ENCODE data around the gene COL4A5. TPM values are rescaled to one million over a fixed set of nuclear protein-coding genes. Genes with fewer than 3 reads are reported as not detected.

The COL4A5 gene
- total and polyA plus RNA-seq, 2 donors (not counting 3 experiments of a cell fraction or from before 2014, with no cell fraction given), result 15.4 to 28.8 TPM

- Histone ChIP-seq H2AFZ (ENCODE audit: low read depth, low read length) (peak overlapping the region; percentile 83), H3K9me3 (replicated peaks; ENCODE audit: control insufficient read depth, insufficient read depth, low read length) (no peaks in the 10 kb centered on the region), H4K20me1 (replicated peaks; ENCODE audit: control insufficient read depth, extremely low read depth, insufficient read depth, low read length) (no peaks in the 10 kb centered on the region), H3K9ac (replicated peaks; ENCODE audit: extremely low read depth, insufficient read depth, low read length) (no peak overlapping the region), H3K36me3 (ENCODE audit: control insufficient read depth in 2 of 2, extremely low read depth in 1 of 2, insufficient read depth in 2 of 2, low read length in 2 of 2) (no peaks in the 10 kb centered on the region), H3K27me3 (ENCODE audit: control insufficient read depth in 2 of 2, insufficient read depth in 2 of 2, low read length in 2 of 2) (peaks cover 49 to 66% of the 10 kb centered on the region in 2 experiments), H3K79me2 (ENCODE audit: control insufficient read depth, insufficient read depth, low read length) (no peaks in the 10 kb centered on the region), H3K9me1 (replicated peaks; ENCODE audit: control insufficient read depth, extremely low read depth, insufficient read depth, low read length) (no peaks in the 10 kb centered on the region), H3K4me3 (replicated peaks in 1 of 3; ENCODE audit: insufficient read depth in 1 of 3, low read depth in 1 of 3, low read length in 3 of 3) (peak overlapping the region in 2 of 3 experiments; percentile 31 to 48), H3K4me2 (ENCODE audit: insufficient read depth, low read length) (peak overlapping the region; percentile 64), H3K27ac (ENCODE audit: insufficient read depth, low read depth, low read length) (no peak overlapping the region), H3K4me1 (ENCODE audit: control insufficient read depth, extremely low read depth, insufficient read depth, low read length) (peaks cover 4% of the 10 kb centered on the region)
- no peak for FAIRE-seq
- intact Hi-C loops (cut with micrococcal nuclease), result loop anchor here (5.0 kb wide), 1 partner anchor 966 kb away; no protein-coding TSS in a partner anchor
- CTCF ChIA-PET, result interaction anchor here (1.5 kb wide), 1 partner anchor 12 kb away, joined by 4 read pairs; no protein-coding TSS in a partner anchor
- DNase-seq (ENCODE audit: low read depth, low spot score), result peak; percentile 7
- BruUV-seq (replicated peaks), result no TSS peak
- POLR2A ChIA-PET, result no interaction called here
- no peak for TF ChIP-seq EZH2 (IDR thresholded peaks at IDR 0.05; ENCODE audit: borderline replicate concordance, low read depth, low read length, severe bottlenecking)
- TF ChIP-seq GATA2 (IDR thresholded peaks at IDR 0.05; ENCODE audit: insufficient read depth, insufficient read length, low read depth, low read length), result no peak
- no peak for TF ChIP-seq JUN (IDR thresholded peaks at IDR 0.05; ENCODE audit: borderline replicate concordance, insufficient read depth, insufficient read length, low read depth)
- TF ChIP-seq, protein P1, sequence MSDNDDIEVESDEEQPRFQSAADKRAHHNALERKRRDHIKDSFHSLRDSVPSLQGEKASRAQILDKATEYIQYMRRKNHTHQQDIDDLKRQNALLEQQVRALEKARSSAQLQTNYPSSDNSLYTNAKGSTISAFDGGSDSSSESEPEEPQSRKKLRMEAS (IDR thresholded peaks at IDR 0.05; ENCODE audit: insufficient read depth, insufficient read length), result no peak
- TF ChIP-seq POLR2A (IDR thresholded peaks at IDR 0.05; ENCODE audit: low read depth, low read length), result no peak
- TF ChIP-seq, protein P2, sequence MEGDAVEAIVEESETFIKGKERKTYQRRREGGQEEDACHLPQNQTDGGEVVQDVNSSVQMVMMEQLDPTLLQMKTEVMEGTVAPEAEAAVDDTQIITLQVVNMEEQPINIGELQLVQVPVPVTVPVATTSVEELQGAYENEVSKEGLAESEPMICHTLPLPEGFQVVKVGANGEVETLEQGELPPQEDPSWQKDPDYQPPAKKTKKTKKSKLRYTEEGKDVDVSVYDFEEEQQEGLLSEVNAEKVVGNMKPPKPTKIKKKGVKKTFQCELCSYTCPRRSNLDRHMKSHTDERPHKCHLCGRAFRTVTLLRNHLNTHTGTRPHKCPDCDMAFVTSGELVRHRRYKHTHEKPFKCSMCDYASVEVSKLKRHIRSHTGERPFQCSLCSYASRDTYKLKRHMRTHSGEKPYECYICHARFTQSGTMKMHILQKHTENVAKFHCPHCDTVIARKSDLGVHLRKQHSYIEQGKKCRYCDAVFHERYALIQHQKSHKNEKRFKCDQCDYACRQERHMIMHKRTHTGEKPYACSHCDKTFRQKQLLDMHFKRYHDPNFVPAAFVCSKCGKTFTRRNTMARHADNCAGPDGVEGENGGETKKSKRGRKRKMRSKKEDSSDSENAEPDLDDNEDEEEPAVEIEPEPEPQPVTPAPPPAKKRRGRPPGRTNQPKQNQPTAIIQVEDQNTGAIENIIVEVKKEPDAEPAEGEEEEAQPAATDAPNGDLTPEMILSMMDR (IDR thresholded peaks at IDR 0.05; ENCODE audit: extremely low read depth in 1 of 2, insufficient read depth in 1 of 2, low read depth in 1 of 2, low read length in 2 of 2), result no peak
- TF ChIP-seq FOS (IDR thresholded peaks at IDR 0.05; ENCODE audit: borderline replicate concordance, insufficient read depth, low read length), result no peak
- TF ChIP-seq POLR2AphosphoS5 (IDR thresholded peaks at IDR 0.05; ENCODE audit: insufficient read depth, low read depth, low read length), result no peak
- TF ChIP-seq MYC (IDR thresholded peaks at IDR 0.05; ENCODE audit: low read depth, low read length), result no peak
- dilution Hi-C loops (cut with MboI; ENCODE audit: extremely low pct_ligation_motif_present, low sequenced_read_pairs), result no loop called here
Observed at GRCh38 chrX:108735679-108736508, 296.3 kb downstream of the COL4A5 start.
